Measurements from ENCODE around the gene ADK.

- no peak for TF ChIP-seq CTCF (IDR thresholded peaks at IDR 0.05; ENCODE audit: insufficient read depth, low read length)
- no peak for TF ChIP-seq POLR2AphosphoS5 (IDR thresholded peaks at IDR 0.05; ENCODE audit: low read depth)
- TF ChIP-seq REST (IDR thresholded peaks at IDR 0.05; ENCODE audit: insufficient replicate concordance, low read depth) = no peak
- TF ChIP-seq GABPA (IDR thresholded peaks at IDR 0.05; ENCODE audit: low read depth) = no peak
Measured at GRCh38 chr10:74186678-74187077, 35.7 kb downstream of the ADK start.

Measured in HL-60 (cell line).